ENCODE results near the gene ITIH2. TPM values are rescaled to one million over a fixed set of nuclear protein-coding genes. Genes with fewer than 3 reads are reported as not detected.
A peak's percentile ranks its signal among the peaks of the same experiment; 100 is the strongest.
"Not testable (repeated sequence)": the region's sequence is repeated elsewhere in the genome, so short reads cannot be mapped to it uniquely, and the experiment has no call there.

ITIH2 gene
- total RNA-seq, 2 donors from 2014 or later = not detected

DNA sequence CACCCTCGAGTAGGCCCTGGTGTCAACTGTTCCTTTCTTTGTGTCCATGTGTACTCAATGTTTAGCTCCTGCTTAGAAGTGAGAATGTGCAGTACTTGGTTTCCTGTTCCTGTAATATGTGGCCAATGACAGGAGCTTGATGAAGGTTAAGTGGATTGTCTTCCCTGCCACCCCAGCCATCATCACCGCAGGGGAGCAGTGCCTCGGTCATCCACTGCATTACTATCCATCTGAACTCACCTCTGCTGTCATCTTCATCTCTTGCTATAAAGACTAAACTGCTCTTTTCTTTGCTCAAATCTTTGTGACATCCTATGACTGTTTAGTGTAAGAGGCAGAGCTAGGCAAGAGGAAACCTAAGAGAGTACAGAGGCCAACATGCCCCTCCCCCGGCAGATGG lies 15.6 kb downstream of the ITIH2 start:
- DNase-seq (no peak), ATAC-seq (no peak)
- intact Hi-C loops (cut with DNase I) = no loop called here

DNA sequence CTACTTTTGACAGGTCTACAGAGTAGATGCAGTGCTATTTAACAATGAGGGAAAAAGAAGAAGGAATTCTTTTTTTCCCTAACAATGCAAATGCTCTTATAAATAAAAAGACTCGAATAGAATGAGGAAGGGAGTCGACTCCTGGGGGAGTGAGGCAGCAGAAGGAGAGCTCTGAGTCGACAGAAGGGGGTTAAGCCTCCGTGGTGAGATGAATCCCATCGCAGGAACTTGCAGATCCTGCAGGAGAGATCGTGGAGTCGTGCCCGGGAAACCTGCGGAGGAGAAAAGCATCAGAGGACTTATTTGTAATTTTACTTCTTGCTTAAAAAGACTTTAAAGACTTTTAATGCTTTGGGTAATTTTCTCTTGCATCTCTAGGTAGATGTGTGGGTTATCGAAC lies 17.4 kb downstream of the ITIH2 start:
- intact Hi-C loops (cut with DNase I) = no loop called here
- DNase-seq (no peak), ATAC-seq (no peak)

DNA sequence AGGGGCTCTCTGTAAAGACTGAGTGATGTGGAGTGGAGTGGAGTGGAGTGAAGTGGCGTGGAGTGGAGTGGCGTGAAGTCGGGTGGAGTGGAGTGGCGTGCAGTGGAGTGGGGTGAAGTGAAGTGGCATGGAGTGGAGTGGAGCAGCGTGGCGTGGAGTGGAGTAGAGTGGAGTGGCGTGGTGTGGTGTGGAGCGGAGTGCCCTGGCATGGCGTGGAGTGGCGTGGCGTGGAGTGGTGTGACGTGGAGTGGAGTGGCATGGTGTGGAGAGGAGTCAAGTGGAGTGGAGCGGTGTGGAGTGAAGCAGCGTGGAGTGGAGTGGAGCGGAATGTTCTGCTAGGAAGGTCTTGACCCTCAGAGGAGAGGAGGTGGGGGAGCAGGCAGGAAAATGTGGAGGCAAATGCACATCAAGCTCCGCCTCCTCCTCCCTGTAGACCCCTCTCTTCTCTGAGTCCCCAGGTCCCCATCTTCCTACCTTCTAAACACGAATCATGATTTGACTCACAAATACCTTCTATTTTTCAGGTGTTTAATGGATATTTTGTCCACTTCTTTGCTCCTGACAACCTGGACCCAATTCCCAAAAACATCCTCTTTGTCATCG lies 19.9 kb downstream of the ITIH2 start:
- no peak for ATAC-seq
- intact Hi-C loops (cut with DNase I) = no loop called here
- no peak for DNase-seq

DNA sequence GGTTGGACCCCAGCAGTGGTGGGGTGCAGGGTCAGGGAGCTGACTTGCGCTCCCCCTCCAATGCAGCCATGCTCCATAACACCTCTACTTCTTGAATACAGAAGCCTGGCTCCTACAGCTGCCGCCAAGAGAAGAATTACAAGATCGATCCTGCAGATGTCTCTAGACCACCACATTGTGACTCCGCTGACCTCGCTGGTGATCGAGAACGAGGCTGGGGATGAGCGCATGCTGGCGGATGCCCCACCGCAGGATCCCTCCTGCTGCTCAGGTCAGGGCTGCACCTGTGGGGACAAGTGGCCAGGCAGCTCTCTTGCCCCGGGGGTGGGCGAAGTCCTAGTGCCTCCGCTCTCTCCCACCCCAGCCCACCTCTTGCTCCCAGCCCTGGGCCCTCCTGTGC lies 31.7 kb downstream of the ITIH2 start:
- intact Hi-C loops (cut with DNase I) = no loop called here
- ATAC-seq (no peak), DNase-seq (no peak)

DNA sequence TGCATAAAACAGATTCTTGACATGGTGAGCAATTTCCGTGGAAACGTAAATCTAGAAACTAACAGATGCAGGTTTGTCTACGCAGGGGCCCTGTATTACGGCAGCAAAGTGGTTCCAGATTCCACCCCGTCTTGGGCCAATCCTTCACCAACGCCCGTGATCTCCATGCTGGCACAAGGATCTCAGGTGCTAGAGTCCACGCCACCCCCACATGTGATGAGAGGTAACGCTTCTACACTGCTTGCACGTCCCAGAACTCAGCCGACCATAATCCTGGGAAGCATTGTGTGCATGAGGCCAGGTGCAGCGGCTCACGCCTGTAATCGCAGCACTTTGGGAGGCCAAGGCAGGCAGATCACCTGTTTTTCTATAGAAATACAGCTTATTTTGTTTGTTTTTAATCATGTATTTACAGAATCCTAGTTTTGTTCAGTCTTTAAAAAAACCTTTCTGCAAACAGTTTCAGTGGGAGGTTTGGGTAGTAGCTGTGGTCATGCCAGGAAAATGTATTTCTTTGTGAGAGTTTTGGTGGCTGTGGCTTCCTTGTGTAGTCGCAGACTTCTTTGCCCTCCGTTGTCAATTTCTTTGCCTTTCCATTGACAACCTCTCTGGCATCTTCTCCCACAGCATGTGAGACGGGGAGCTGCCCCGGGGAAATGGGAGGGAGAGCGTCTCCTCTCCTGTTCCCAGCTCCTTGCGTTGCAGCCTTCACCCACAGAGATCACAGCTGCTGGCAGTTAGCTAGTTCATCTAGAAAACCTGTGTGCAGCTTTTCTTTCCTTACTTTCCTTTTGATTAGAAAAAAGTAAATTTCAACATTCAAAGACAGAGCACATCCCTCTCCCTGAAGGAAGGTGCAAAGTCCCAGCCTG lies 35.7 kb downstream of the ITIH2 start:
- DNase-seq (no peak), ATAC-seq (no peak)
- intact Hi-C loops (cut with DNase I) = no loop called here

DNA sequence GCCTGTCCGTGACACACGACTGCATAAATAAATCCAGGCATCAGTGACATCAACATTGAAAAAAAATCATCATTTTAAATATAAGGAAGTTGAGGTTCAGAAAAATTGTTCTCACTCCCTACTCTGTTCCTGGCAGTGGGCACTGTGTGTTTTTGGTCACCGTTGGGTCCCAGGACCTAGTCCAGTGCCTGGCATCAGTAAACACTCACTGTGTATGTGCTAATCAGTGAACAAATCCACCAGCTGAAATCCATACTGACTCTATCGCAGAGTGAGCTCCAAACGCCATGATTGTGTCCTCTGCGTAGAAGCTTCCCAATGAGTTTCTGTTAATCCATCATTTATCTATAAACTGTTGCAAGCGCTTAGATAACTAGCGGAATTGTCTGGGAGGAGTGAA lies 41.2 kb downstream of the ITIH2 start:
- ATAC-seq = no peak
- intact Hi-C loops (cut with DNase I) = no loop called here

DNA sequence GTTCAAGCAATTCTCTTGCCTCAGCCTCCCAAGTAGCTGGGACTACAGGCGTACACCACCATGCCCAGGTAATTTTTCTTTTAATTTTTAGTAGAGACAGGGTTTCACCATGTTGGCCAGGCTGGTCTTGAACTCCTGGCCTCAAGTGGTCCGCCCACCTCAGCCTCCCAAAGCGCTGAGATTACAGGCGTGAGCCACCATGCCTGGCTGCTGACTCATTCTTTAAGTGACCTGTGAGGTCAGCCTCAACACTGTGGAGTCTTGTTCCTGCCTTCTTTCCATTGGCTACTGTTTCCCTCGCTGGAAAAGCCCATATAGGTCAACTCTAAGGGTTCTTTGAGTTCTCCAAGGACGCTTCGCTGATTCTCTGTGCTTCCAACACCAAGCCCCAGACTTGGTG lies 45.5 kb downstream of the ITIH2 start:
- intact Hi-C loops (cut with DNase I); DNase-seq; ATAC-seq: not testable (repeated sequence)

More for the DNA sequence above, 41.2 kb downstream of the ITIH2 start:
- DNase-seq = no peak

DNA sequence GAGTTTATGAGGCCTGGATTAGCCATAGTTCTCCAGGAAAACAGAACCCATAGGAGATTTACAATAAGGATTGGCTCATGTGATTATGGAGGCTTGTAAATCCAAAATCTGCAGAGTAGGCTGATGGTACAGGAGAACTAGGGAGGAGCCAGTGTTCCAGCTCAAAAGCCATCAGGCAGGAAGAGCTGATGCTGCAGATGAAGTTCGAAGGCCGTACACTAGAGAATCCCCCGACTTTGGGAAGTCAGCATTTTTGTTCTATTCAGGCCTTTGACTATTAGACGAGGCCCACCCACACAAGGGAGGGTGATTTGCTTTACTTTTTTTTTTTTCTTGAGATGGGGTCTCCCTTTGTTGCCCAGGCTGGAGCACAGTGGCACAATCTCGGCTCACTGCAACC lies 47.1 kb downstream of the ITIH2 start:
- DNase-seq (no peak), ATAC-seq (no peak)
- intact Hi-C loops (cut with DNase I) = no loop called here

DNA sequence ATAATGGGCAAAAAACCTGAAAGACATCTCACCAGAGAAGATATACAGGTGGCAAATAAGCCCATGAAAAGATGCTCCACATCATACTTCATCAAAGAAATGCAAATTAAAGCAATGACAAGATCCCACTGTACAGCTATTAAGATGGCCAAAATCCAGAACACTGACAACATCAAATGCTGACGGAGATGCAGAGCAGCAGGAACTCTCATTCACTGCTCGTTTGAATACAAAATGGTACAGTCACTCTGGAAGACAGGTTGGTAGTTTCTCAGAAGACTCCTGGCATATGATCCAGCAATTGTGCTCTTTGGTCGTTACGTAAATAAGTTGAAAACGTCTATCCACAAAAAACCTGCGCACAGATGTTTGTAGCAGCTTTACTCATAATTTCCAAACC lies 49.1 kb downstream of the ITIH2 start:
- ATAC-seq (no peak), DNase-seq (no peak)
- intact Hi-C loops (cut with DNase I) = no loop called here

DNA sequence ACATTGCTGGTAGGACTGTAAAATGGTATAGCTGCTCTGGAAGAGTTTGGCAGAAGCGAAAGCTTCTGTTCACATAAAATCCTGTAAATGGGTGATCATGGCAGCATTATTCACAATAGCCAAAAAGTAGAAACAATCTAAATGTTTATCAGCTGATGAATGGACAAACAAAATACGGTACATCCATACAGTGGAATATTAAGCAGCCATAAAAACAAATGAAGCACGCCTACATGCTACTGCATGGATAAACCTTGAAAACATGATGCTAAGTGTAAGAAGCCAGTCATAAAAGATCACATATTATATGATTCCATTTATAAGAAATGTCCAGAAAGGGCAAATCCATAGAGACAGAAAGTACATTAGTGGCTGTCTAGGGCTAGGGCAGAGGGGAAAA lies 52.0 kb downstream of the ITIH2 start:
- ATAC-seq (no peak), DNase-seq (no peak)
- intact Hi-C loops (cut with DNase I) = no loop called here

DNA sequence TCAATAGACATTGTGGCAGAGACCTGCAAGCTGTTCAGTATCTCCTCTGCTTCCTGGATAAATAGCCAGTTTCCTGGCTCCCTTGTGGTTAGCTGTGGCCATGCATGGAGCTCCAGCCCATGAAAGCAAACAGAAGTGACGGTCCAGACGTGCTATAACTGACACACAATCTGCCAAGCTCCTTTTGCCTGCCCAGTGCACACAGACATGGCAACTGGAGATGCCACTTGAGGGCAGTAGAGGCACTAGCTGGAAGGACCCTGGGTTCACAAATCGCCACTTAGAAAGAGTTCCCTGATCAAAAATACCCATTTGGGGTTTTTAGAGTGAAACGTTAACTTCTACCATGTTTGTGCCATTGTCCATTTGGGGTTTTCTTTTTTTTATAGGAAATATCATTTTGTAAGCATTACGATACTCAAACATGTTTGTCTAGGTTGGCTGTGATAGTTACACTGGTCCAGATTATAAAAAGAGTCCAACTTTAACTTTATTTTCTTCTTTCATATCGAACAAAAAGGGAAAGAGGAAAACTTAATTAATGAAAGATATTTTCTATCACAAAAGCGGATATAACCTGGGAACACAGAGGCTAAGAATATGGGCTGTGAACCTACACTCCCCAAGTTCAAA lies 53.4 kb downstream of the ITIH2 start:
- DNase-seq (no peak), ATAC-seq (no peak)
- intact Hi-C loops (cut with DNase I) = no loop called here

DNA sequence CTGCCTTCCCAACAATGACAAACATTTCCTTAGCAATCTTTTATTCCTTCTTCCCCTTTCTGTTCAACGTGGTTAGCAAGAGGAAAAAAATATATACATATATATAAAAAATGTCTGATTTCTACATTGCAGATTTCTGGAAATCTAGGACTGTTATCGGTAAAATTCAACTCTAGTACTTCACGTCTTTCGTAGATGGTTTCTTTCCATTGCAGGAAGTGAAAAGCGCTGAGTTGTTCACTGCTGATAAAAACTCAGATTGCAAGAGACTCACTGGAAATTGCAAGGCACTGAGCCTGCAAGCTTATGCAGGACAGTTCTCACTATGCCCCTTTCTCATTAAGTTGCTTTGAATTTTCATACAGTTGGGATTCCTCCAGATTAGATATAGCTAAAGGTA lies 60.8 kb downstream of the ITIH2 start:
- ATAC-seq = no peak
- DNase-seq = no peak
- intact Hi-C loops (cut with DNase I) = no loop called here

DNA sequence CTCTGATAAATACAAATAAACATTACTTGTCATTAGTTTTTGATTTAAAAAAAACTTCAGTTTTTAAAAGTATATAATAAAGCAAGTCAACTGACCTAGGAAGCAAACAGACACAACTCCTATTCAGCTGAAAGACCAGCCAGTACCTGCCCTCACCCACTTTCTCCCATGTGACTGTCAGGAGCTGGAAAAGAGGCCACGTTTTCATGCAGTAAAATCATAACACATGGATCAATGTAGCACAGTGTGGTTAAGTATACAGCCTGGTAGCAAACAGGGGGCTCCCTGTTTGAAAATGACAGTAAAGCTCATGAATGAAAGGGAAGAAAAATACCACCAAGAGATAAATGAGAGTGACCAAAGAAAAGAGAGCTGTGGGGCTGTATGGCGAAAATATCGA lies 63.1 kb downstream of the ITIH2 start:
- intact Hi-C loops (cut with DNase I) = no loop called here
- DNase-seq (no peak), ATAC-seq (no peak)

DNA sequence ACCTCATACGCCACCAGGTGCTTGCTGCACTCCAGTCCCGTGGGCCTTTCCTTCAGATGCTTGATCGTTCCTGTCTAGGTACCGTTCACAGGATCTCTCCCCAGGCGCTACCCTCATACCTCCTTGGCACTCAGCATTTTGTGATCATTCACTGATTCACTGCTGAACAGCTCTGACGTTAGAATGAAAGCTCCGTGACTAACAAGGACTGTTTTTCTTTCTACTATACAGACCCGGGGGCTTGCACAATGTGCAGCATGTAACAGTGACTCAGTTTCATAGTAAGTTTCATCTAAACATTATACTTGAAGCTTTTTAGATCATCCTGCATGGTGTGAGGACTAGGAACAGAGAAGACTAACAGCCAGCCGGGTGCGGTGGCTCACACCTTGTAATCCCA lies 64.1 kb downstream of the ITIH2 start:
- no peak for ATAC-seq
- intact Hi-C loops (cut with DNase I) = no loop called here
- DNase-seq = no peak

DNA sequence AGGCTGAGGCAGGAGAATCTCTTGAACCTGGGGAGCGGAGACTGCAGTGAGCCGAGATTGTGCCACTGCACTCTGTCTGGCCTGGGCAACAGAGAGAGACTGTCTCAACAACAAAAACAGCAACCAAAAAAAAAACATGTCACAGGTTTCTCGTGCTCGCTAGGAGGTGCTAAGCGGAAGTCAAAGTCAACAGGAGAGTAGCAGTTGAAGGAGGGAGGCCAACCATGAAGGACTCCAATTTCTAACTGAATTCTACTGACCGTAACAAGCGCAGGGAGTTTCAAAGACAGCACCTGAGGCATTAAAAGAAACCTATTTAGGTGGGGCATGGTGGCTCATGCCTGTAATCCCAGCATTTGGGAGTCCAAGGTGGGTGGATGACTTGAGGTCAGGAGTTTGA lies 65.3 kb downstream of the ITIH2 start:
- intact Hi-C loops (cut with DNase I) = no loop called here
- ATAC-seq (no peak), DNase-seq (no peak)

DNA sequence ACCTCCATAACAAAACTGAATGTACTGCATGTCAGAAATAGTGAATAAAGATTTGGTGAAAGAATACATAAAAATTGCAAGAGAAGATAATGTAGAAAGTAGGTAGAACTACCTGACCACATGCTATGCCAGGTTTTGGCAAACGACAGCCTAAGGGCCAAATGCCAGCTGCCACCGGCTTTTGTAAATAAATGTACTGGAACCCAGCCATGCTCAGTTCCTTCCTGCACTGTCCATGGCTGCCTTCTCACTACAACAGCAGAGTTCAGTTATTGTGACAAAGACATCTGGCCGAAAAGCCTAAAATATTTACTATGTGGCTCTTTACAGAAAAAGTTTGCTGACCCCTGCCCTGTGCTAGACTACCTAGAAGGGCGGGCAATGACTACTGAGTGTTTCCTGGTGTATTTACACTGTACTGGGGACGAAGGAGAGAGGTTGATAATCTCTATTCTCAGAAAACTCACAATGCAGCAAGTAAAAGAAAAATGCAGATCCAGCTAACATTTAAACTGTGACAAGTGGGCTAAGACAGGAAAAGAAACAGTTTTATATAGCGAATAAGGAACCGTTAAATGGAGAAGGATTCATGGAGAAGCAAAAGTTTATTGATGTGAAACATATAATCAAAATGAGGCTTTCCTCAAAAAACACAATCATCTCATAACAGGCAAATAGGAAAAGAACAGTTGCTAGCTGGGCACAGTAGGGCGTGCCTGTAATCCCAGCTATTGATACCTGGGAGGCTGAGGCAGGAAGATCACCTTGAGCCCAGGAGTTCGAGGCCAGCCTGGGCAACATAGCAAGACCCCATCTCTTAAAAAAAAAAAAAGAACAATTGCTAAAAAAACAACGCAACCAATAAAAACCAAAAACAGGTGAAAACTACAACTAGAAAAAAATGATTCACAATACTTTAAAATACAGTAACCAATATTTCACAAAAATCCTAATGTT lies 71.0 kb downstream of the ITIH2 start:
- no peak for DNase-seq
- intact Hi-C loops (cut with DNase I) = no loop called here
- peak in 1 of 2 donors; percentile 47 for ATAC-seq

DNA sequence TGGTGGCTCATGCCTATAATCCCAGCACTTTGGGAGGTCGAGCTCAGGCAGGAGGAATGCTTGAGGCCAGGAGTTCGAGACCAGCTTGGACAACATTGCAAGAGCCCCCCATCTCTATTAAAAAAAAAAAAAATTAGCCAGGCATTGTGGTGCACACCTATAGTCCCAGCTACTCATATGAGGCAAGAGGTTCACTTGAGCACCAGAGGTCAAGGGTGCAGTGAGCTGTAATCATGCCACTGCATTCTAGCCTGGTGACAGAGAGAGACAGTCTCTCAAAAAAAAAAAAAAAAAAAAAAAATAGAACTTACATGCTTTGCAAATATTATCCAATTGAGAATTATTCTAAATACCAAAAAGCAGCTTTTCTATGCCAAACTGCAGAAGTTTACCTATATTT lies 73.7 kb downstream of the ITIH2 start:
- DNase-seq = no peak
- intact Hi-C loops (cut with DNase I) = no loop called here
- no peak for ATAC-seq

DNA sequence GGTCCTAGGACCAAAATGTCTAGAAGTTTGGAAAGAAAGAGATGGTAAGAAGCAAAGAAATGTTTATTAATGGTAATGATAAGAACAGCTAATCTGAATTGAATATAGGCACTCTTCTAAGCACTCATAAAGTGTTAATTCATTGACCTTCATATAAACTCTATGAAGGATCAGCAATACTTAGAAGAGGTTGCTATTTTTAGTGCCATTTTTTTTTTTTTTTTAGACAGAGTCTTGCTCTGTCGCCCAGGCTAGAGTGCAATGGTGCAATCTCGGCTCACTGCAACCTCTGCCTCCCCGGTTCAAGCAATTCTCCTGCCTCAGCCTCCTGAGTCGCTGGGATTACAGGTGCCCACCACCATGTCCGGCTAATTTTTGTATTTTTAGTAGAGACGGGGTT lies 79.1 kb downstream of the ITIH2 start:
- intact Hi-C loops (cut with DNase I); ATAC-seq; DNase-seq: not testable (repeated sequence)

DNA sequence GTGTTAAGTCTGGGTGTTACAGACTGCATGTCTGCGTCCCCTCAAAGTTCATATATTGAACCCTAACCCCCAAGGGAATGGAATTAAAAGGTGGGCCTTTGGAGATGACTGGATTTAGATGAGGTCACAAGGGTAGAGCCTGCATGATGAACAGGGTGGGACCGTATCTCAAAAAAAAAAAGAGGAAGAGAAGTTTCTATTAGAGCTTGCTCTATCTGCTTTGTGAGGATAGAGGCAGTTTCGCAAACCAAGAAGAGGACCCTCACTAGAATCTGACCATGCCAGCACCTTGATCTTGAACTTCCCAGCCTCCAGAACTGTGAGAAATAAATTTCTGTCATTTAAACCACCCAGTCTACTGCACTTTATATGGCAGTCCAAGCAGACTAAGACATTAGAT lies 83.3 kb downstream of the ITIH2 start:
- ATAC-seq = no peak
- intact Hi-C loops (cut with DNase I) = no loop called here
- DNase-seq = no peak
